Cardiac fibroblast (primary cell): ENCODE measurements around the gene PARG.

Experiments used
- DNase-seq, 2 donors: peaks; one replicate each; pipeline versions ENCODE4 v3.0.0 to v3.0.0-alpha.2; 2010; ENCODE audit warnings: low read depth in 2 of 2
- H3K4me3 ChIP-seq, 2 donors: replicated peaks in 1 of 2; 1 replicate in 1 of 2; 2 replicates in 1 of 2; pipeline ENCODE4 v1.5.1; 2011; ENCODE audit warnings: low read depth in 2 of 2, low read length in 2 of 2, mild to moderate bottlenecking in 2 of 2, moderate library complexity in 1 of 2
- TF ChIP-seq, protein P1 (sequence below): IDR thresholded peaks from one replicate; pipeline ENCODE4 v1.5.1; 2011; ENCODE audit warnings: low read depth, mild to moderate bottlenecking, low read length, inconsistent platforms

The PARG gene

DNA sequence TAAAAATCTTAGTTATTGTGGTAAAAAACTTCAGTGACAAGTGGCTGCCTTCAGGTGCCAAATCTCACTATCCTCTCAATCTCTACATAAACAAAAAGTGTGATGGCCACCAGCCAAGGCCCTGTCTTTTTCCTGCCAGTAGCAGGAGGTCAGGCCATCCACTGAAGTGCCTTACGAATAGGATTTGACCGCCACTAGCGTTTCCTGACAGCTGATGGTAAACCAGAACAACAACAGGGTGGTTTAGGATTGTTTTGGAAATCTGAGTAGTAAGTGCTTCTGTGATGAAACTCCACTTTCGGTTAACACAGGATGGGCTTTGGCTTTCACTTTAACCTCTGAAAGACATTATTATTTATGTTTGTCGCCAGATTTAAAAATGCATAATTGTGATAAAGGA is 124.0 kb downstream of the PARG start:
- TF ChIP-seq, protein P1, sequence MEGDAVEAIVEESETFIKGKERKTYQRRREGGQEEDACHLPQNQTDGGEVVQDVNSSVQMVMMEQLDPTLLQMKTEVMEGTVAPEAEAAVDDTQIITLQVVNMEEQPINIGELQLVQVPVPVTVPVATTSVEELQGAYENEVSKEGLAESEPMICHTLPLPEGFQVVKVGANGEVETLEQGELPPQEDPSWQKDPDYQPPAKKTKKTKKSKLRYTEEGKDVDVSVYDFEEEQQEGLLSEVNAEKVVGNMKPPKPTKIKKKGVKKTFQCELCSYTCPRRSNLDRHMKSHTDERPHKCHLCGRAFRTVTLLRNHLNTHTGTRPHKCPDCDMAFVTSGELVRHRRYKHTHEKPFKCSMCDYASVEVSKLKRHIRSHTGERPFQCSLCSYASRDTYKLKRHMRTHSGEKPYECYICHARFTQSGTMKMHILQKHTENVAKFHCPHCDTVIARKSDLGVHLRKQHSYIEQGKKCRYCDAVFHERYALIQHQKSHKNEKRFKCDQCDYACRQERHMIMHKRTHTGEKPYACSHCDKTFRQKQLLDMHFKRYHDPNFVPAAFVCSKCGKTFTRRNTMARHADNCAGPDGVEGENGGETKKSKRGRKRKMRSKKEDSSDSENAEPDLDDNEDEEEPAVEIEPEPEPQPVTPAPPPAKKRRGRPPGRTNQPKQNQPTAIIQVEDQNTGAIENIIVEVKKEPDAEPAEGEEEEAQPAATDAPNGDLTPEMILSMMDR = no peak
- DNase-seq = no peak
- no peak overlapping the region for H3K4me3 ChIP-seq

DNA sequence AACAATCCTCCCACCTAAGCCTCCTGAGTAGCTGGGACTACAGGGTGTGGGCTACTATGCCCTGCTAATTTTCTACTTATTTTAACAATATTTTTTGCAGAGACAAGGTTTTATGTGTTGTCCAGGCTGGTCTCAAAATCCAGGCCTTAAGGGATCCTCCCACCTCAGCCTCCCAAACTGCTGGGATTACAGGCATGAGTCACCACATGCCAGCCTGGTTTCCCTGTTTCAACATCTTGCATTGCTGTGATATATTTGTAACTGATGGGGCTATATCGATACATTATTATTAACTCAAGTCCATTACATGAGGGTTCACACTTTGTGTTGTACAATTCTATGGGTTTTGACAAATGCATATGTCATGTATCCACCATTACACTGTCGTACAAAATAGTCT is 137.8 kb downstream of the PARG start:
- TF ChIP-seq, protein P1 = no peak
- DNase-seq = peak in 1 of 2 donors; percentile 3
- H3K4me3 ChIP-seq = no peak overlapping the region

DNA sequence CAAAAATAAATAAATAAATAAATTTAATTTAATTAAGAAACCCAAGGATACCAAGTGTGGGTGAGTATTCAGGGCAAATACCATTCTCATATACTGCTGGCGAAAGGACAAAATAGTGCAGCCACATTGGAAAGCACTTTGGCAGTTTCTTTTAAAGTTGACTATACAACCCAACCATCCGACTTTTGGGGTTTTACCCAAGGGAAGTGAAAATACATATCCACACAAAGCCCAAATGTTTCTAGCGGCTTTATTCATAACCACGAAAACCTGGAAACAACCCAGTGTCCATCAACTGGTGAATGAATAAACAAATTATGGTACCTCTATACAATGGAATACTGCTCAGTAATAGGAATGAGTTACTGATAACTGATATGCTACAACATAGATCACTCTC is 143.6 kb downstream of the PARG start:
- TF ChIP-seq, protein P1 = no peak
- no peak overlapping the region for H3K4me3 ChIP-seq
- no peak for DNase-seq

DNA sequence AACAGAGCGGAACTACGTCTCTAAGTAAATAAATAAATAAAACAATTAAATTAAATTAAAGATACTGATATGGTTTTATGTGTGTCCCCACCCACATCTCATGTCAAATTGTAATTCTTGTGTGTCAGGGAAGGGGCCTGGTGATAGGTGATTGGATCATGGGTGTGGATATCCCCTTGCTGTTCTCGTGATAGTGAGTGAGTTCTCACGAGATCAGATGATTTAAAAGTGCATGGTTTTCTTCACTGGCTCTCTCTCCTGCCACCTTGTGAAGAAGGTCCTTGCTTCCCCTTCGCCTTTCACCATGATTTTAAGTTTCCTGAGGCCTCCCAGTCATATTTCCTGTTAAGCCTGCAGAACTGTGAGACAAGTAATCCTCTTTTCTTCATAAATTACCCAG is 150.7 kb downstream of the PARG start:
- H3K4me3 ChIP-seq = no peak overlapping the region
- TF ChIP-seq, protein P1 = no peak
- no peak for DNase-seq

DNA sequence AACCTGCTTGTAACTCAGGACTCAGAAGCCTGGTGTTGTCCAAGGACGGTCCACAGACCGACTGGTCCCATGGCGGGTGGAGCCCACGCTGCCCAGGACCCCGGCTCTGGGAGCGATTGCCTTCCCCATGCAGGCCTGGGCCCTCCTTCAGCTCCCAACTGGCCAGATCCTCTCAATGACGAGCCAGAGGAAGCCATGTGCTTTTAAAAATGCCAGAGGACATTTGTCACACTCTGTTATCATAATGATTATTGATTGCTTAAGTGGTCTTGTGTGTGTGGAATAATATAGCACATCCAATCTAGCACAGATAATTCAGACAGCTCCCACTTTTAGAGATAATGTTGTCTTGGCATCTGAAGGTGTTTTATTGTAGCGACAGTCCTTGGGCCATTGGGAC is 157.1 kb downstream of the PARG start:
- no peak for DNase-seq
- TF ChIP-seq, protein P1 = no peak
- H3K4me3 ChIP-seq = no peak overlapping the region

DNA sequence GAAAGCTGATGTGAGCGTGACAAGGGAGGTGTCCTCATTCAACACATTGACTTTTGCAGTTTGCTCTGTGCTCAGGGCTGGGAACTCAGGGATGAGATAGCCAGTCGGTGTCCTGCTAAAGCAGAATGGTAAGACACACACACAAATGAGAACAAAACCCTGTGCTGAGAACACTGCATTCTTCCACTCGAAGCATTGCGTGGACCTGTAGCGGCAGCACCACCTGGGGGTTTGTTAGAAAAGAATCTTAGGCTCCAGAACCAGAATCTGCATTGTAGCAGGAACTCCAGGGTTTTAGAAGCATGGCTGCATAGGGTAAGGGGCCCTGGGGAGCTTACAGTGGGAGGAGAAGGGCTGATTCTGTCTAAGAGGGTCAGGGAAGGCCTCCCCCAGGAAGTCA is 158.2 kb downstream of the PARG start:
- TF ChIP-seq, protein P1 = no peak
- no peak overlapping the region for H3K4me3 ChIP-seq
- no peak for DNase-seq

DNA sequence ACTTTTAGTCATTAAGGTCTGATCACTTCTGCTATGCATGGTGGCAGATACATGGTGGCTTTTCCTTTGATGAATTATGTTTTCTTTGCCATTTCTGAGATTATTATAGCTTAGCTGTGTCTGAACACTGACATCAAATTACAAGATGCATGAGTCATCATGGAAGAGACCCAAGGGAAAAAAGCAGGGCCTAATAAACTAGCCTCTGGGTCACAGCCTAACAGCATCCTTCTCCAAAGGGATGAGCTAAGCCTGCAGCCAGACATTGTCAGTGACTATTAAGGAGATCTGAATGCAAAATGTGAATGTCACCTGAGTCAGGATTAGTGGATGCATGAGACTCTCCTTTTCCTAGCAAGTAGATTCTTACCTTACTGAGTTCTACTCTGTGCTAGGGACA is 160.6 kb downstream of the PARG start:
- TF ChIP-seq, protein P1 = no peak
- peak; percentile 11 to 53 for DNase-seq
- no peak overlapping the region for H3K4me3 ChIP-seq
